HEK293T (cell line): ENCODE data around the gene MED12L.

Source experiments
- ARNT ChIP-seq: fragments of 450-650 bp; IDR thresholded peaks from 2 replicates; pipeline ENCODE4 v1.6.1; 2017; ENCODE audit warnings: mild to moderate bottlenecking
- CTBP1 ChIP-seq: fragments of 450-650 bp; IDR thresholded peaks from 2 replicates; pipeline ENCODE4 v1.6.1; 2016; ENCODE audit warnings: borderline replicate concordance
- FOXA1 ChIP-seq: fragments of 450-650 bp; IDR thresholded peaks from 2 replicates; pipeline ENCODE4 v1.6.1; 2016; ENCODE audit warnings: mild to moderate bottlenecking
- FOXK2 ChIP-seq: fragments of 450-650 bp; IDR thresholded peaks from 2 replicates; pipeline ENCODE4 v1.6.1; 2016; ENCODE audit warnings: mild to moderate bottlenecking
- FOXM1 ChIP-seq: fragments of 450-650 bp; IDR thresholded peaks from 2 replicates; pipeline ENCODE4 v1.6.1; 2017; ENCODE audit warnings: mild to moderate bottlenecking, borderline replicate concordance

DNA sequence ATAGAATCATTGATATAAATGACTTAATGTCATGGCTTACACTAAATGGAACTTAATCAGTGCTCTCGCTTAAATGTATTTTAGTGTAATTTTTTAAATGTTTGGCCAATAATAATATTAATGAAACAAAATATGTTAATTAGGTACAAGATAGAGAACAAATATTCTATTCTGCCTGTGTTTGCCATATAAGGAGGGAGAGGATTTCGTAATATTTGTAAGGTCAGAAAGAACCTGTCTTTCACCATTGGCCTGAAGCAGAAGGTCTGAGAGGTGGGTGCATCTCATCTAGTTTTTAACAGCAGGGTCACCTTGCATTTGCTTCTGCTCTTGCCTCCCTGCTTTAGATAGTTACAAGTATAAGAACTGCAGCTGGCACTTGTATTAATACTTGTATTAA is 228.7 kb downstream of the MED12L start:
- TF ChIP-seq FOXK2 = no peak
- no peak for TF ChIP-seq CTBP1
- TF ChIP-seq FOXA1 = no peak
- no peak for TF ChIP-seq FOXM1
- no peak for TF ChIP-seq ARNT
